GM21528 (cell line): ENCODE measurements around the gene RBM4B.

Source experiments
- ATAC-seq: cut with Tn5 transposase; IDR thresholded peaks from one replicate; pipeline ENCODE4 v1.9.1; 2021; ENCODE audit warnings: mild to moderate bottlenecking, moderate library complexity; ENCODE audit not compliant: unreplicated experiment, low FRiP score

RBM4B gene

GRCh38 chr11:66688561-66689534 lies 11.2 kb upstream of the RBM4B start:
- no peak for ATAC-seq

- no peak for ATAC-seq
Observed at GRCh38 chr11:66687831-66688281, 10.2 kb upstream of the RBM4B start.

- no peak for ATAC-seq
Observed at GRCh38 chr11:66686801-66687750, 9.4 kb upstream of the RBM4B start.

- no peak for ATAC-seq
Observed at GRCh38 chr11:66686100-66686785, 8.6 kb upstream of the RBM4B start.

- no peak for ATAC-seq
Observed at GRCh38 chr11:66685276-66686099, 7.8 kb upstream of the RBM4B start.

- ATAC-seq: no peak
Observed at GRCh38 chr11:66684635-66685034, 6.9 kb upstream of the RBM4B start.

GRCh38 chr11:66683877-66684276 lies 6.2 kb upstream of the RBM4B start:
- ATAC-seq: no peak

- ATAC-seq: no peak
Observed at GRCh38 chr11:66680966-66681645, 3.4 kb upstream of the RBM4B start.

- no peak for ATAC-seq
Observed at GRCh38 chr11:66676931-66677598, 622 bp downstream of the RBM4B start.

GRCh38 chr11:66676282-66676919 lies 1.3 kb downstream of the RBM4B start:
- ATAC-seq: no peak

- no peak for ATAC-seq
Observed at GRCh38 chr11:66674964-66675602, 2.6 kb downstream of the RBM4B start.

- ATAC-seq: no peak
Observed at GRCh38 chr11:66670816-66671215, 6.9 kb downstream of the RBM4B start.

GRCh38 chr11:66665369-66665768 lies 12.3 kb downstream of the RBM4B start:
- ATAC-seq: no peak

GRCh38 chr11:66663741-66664296 lies 13.9 kb downstream of the RBM4B start:
- ATAC-seq: no peak

- ATAC-seq: no peak
Observed at GRCh38 chr11:66659763-66660162, 17.9 kb downstream of the RBM4B start.

GRCh38 chr11:66653123-66653522 lies 24.6 kb downstream of the RBM4B start:
- no peak for ATAC-seq

- ATAC-seq: no peak
Observed at GRCh38 chr11:66652651-66653050, 25.0 kb downstream of the RBM4B start.
